CD4-positive, alpha-beta T cell (primary cell): ENCODE results near the gene ZCCHC4. TPM values are rescaled to one million over a fixed set of nuclear protein-coding genes. Genes with fewer than 3 reads are reported as not detected.

Experiments used
- ATAC-seq: fragments of 200-7000 bp; cut with Tn5 transposase; one replicate; pipeline ENCODE4 v1.10.0; 2022; ENCODE audit warnings: mild to moderate bottlenecking; ENCODE audit not compliant: poor library complexity
- CTCF ChIA-PET: fragments of 350-600 bp; sonication (Branson Sonifier 250); formaldehyde crosslinking; loops from one replicate; lab custom pipeline; 2021; ENCODE audit warnings: antibody characterized with exemption, inconsistent platforms; lab: Charles Lee
- POLR2A ChIA-PET: fragments of 350-600 bp; sonication (Branson Sonifier 250); formaldehyde crosslinking; loops from one replicate; lab custom pipeline; 2021; ENCODE audit warnings: antibody characterized with exemption, inconsistent platforms; lab: Charles Lee
- DNase-seq, 14 experiments: peaks; one replicate each; pipeline ENCODE4 v3.0.0-alpha.2; 2013 to 2020; ENCODE audit warnings: mixed read lengths in 2 of 14
- H3K27ac ChIP-seq, 2 donors: one replicate each; pipeline versions ENCODE4 v1.5.1 to v1.7.0; 2013; ENCODE audit warnings: low read length in 2 of 2, low read depth in 1 of 2, mild to moderate bottlenecking in 1 of 2
- H3K27me3 ChIP-seq, 2 experiments: 1 replicate in 1 of 2; 2 replicates in 1 of 2; pipeline versions ENCODE4 v1.6.1 to v1.7.0; 2013; ENCODE audit warnings: low read length in 2 of 2, control low read depth in 1 of 2, mild to moderate bottlenecking in 1 of 2, moderate library complexity in 1 of 2; ENCODE audit not compliant: insufficient read depth in 2 of 2, control insufficient read depth in 1 of 2
- H3K36me3 ChIP-seq: one replicate; pipeline ENCODE4 v1.6.1; 2013; ENCODE audit warnings: low read length, control low read depth; ENCODE audit not compliant: insufficient read depth
- H3K4me1 ChIP-seq: one replicate; pipeline ENCODE4 v1.6.1; 2013; ENCODE audit warnings: low read length, control low read depth; ENCODE audit not compliant: insufficient read depth
- H3K4me3 ChIP-seq: one replicate; pipeline ENCODE4 v1.5.1; 2013; ENCODE audit warnings: mild to moderate bottlenecking, low read length, moderate library complexity
- H3K9me3 ChIP-seq, 2 experiments: 1 replicate in 1 of 2; 2 replicates in 1 of 2; pipeline versions ENCODE4 v1.6.1 to v1.7.0; 2013; ENCODE audit warnings: low read length in 2 of 2, mild to moderate bottlenecking in 2 of 2, control low read depth in 1 of 2, moderate library complexity in 1 of 2; ENCODE audit not compliant: control insufficient read depth in 1 of 2, insufficient read depth in 1 of 2
- H3K27ac Mint-ChIP-seq: one replicate; pipeline ENCODE4 v1.8.0; 2020; ENCODE audit warnings: mixed read lengths
- H3K27me3 Mint-ChIP-seq: one replicate; pipeline ENCODE4 v1.8.0; 2021; ENCODE audit warnings: mixed read lengths
- H3K36me3 Mint-ChIP-seq: one replicate; pipeline ENCODE4 v1.8.0; 2021; ENCODE audit warnings: low read depth, mixed read lengths
- H3K4me1 Mint-ChIP-seq: one replicate; pipeline ENCODE4 v1.8.0; 2021; ENCODE audit warnings: low read depth, mixed read lengths
- H3K4me3 Mint-ChIP-seq: one replicate; pipeline ENCODE4 v1.8.0; 2020; ENCODE audit warnings: mild to moderate bottlenecking, mixed read lengths
- H3K9me3 Mint-ChIP-seq: one replicate; pipeline ENCODE4 v1.8.0; 2020; ENCODE audit warnings: mixed read lengths
- CTCF ChIP-seq: fragments of 200-600 bp; IDR thresholded peaks from one replicate; pipeline ENCODE4 v1.8.0; 2022; ENCODE audit warnings: antibody characterized with exemption, mild to moderate bottlenecking
- intact Hi-C, 2 experiments: fragments of 100-400 bp; cut with DNase I in 1 of 2; cut with micrococcal nuclease in 1 of 2; formaldehyde crosslinking; loops; one replicate each; pipeline versions ENCODE4 v1.15.1 to v1.9.0; 2023 to 2025; cut with DNase I, micrococcal nuclease
- total RNA-seq, 174 experiments: library from RNA in 2 of 174; stranded (reverse) in 2 of 174; gene quantifications; one replicate each; pipeline ENCODE4 v1.2.3 and lab custom pipeline; 2021 to 2026

The ZCCHC4 gene
- total RNA-seq, 2 experiments from 2014 or later: 6.4 to 6.7 TPM

- Histone ChIP-seq H3K36me3 (peaks cover 33% of the 10 kb centered on the region), H3K4me3 (no peak overlapping the region), H3K27me3 (no peaks in the 10 kb centered on the region), H3K4me1 (peaks cover 34% of the 10 kb centered on the region), H3K27ac (no peak overlapping the region), H3K9me3 (no peaks in the 10 kb centered on the region)
- ChIA-PET CTCF (interaction anchor here (1.1 to 4.8 kb wide), 2 partner anchors 13 to 67 kb away, joined by 3 to 24 read pairs; partner anchors contain the start of gene ZCCHC4), POLR2A (no interaction called here)
- no peak for TF ChIP-seq CTCF
- no peaks in the 10 kb centered on the region for H3K9me3 Mint-ChIP-seq
- H3K4me1 Mint-ChIP-seq: peaks cover 14% of the 10 kb centered on the region
- H3K36me3 Mint-ChIP-seq: peaks cover 46% of the 10 kb centered on the region
- H3K27ac Mint-ChIP-seq: no peak overlapping the region
- H3K27me3 Mint-ChIP-seq: no peaks in the 10 kb centered on the region
- intact Hi-C loops: loop anchor here (2.0 to 10.0 kb wide), 5 partner anchors 145 to 935 kb away; partner anchors contain the start of genes SEPSECS (in 2 of the 2) and PI4K2B (in 1 of the 2)
- ATAC-seq (no peak), DNase-seq (no peak)
- H3K4me3 Mint-ChIP-seq: no peak overlapping the region
These were observed 67.0 kb downstream of the ZCCHC4 start for GRCh38 chr4:25379591-25379990.

DNA sequence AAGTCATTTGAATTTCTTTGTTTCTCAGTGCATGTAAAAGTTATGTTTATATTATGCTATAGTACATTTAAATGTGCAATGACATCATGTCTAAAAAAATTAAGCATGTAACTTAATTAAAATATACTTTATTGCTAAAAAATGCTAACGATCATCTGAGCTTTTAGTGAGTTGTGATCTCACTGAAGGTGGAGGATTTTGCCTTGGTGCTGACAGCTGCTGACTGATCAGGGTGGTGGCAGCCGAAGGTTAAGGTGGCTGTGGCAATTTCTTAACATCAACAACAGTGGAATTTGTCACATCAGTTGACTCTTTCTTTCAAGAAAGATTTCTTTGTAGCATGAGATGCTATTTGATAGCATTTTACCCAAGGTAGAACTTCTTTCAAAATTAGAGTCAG lies 71.1 kb downstream of the ZCCHC4 start:
- H3K27me3 Mint-ChIP-seq: no peaks in the 10 kb centered on the region
- Histone ChIP-seq H3K27me3 (no peaks in the 10 kb centered on the region), H3K4me3 (no peak overlapping the region), H3K9me3 (no peaks in the 10 kb centered on the region), H3K27ac (no peak overlapping the region), H3K4me1 (peaks cover 13% of the 10 kb centered on the region), H3K36me3 (peaks cover 53% of the 10 kb centered on the region)
- DNase-seq (no peak), ATAC-seq (no peak)
- CTCF ChIA-PET: no interaction called here
- POLR2A ChIA-PET: no interaction called here
- no peak overlapping the region for H3K27ac Mint-ChIP-seq
- peaks cover 7% of the 10 kb centered on the region for H3K4me1 Mint-ChIP-seq
- H3K36me3 Mint-ChIP-seq: peaks cover 72% of the 10 kb centered on the region
- no peaks in the 10 kb centered on the region for H3K9me3 Mint-ChIP-seq
- TF ChIP-seq CTCF: no peak
- H3K4me3 Mint-ChIP-seq: no peak overlapping the region
- intact Hi-C loops: no loop called here

DNA sequence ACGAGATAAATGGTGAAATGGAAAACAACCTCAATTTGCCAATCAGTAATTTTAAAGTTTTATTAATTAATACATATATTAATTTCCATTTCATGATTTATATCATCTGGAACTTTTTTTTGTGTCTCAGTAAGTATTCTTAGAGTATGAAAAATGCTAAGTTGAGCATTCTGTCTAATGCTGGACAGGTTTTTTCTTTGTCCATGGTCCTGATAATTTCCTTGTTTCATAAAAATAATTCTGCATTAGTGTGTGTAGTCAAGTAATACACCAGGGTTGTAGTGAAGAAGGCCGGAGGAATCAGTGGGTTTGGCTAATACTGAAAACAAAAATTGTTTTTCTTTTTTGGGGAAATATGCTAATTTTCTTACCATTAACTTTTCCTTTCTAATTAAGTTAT lies 74.4 kb downstream of the ZCCHC4 start:
- H3K27ac Mint-ChIP-seq: no peak overlapping the region
- Histone ChIP-seq H3K36me3 (peaks cover 69% of the 10 kb centered on the region), H3K27me3 (no peaks in the 10 kb centered on the region), H3K9me3 (no peaks in the 10 kb centered on the region), H3K27ac (no peak overlapping the region), H3K4me1 (no peaks in the 10 kb centered on the region), H3K4me3 (no peak overlapping the region)
- DNase-seq: no peak
- no peak for TF ChIP-seq CTCF
- CTCF ChIA-PET: interaction anchor here (0.8 kb wide), 1 partner anchor 16 kb away, joined by 3 read pairs; no protein-coding TSS in a partner anchor
- H3K9me3 Mint-ChIP-seq: no peaks in the 10 kb centered on the region
- H3K4me3 Mint-ChIP-seq: no peak overlapping the region
- peaks cover 82% of the 10 kb centered on the region for H3K36me3 Mint-ChIP-seq
- intact Hi-C loops: no loop called here
- no peak for ATAC-seq
- peaks cover 7% of the 10 kb centered on the region for H3K4me1 Mint-ChIP-seq
- H3K27me3 Mint-ChIP-seq: no peaks in the 10 kb centered on the region
- POLR2A ChIA-PET: no interaction called here
